Small intestine (tissue), 7 donors: ENCODE measurements around the gene PACSIN2. TPM values are rescaled to one million over a fixed set of nuclear protein-coding genes. Genes with fewer than 3 reads are reported as not detected.

Experiments used
- DNase-seq, 2 donors: peaks; one replicate each; pipeline versions ENCODE4 v3.0.0 to v3.0.0-alpha.2; 2013
- FAIRE-seq: peaks from 2 replicates; lab custom pipeline; 2012; peaks lifted over from hg19 to GRCh38; lab: Jason Lieb, UNC
- H3K27ac ChIP-seq, 3 donors: one replicate each; pipeline ENCODE4 v1.5.1; 2013; ENCODE audit warnings: low read length in 2 of 3, mild to moderate bottlenecking in 2 of 3, control low read depth in 1 of 3, inconsistent platforms in 1 of 3, low read depth in 1 of 3, moderate library complexity in 1 of 3
- H3K27me3 ChIP-seq, 3 donors: one replicate each; pipeline ENCODE4 v1.6.1; 2013; ENCODE audit warnings: low read length in 3 of 3, inconsistent platforms in 1 of 3; ENCODE audit not compliant: control insufficient read depth in 3 of 3, insufficient read depth in 3 of 3
- H3K36me3 ChIP-seq, 3 donors: one replicate each; pipeline ENCODE4 v1.6.1; 2013; ENCODE audit warnings: low read length in 3 of 3, inconsistent platforms in 1 of 3, low read depth in 1 of 3, mild to moderate bottlenecking in 1 of 3, moderate library complexity in 1 of 3; ENCODE audit not compliant: control insufficient read depth in 3 of 3, insufficient read depth in 2 of 3
- H3K4me1 ChIP-seq, 3 donors: one replicate each; pipeline ENCODE4 v1.6.1; 2013; ENCODE audit warnings: low read length in 2 of 3, inconsistent platforms in 1 of 3, low read depth in 1 of 3, mild to moderate bottlenecking in 1 of 3, moderate library complexity in 1 of 3; ENCODE audit not compliant: control insufficient read depth in 3 of 3, insufficient read depth in 2 of 3
- H3K4me3 ChIP-seq, 3 donors: one replicate each; pipeline ENCODE4 v1.5.1; 2013; ENCODE audit warnings: low read length in 3 of 3, control low read depth in 1 of 3, inconsistent platforms in 1 of 3, low read depth in 1 of 3, mild to moderate bottlenecking in 1 of 3, moderate library complexity in 1 of 3
- H3K9me3 ChIP-seq, 2 donors: one replicate each; pipeline ENCODE4 v1.6.1; 2013; ENCODE audit warnings: low read depth in 1 of 2, low read length in 1 of 2; ENCODE audit not compliant: control insufficient read depth in 2 of 2, insufficient read depth in 1 of 2
- WGBS, 3 donors: extraction: QIAGEN DNeasy Blood & Tissue Kit; methylation state at CpG; one replicate each; pipeline ENCODE4 v1.1.7; 2013; 5-methylcytosine and 5-hydroxymethylcytosine counted together
- polyA plus RNA-seq, 4 donors: library from polyadenylated mRNA; stranded (reverse) in 3 of 4; unstranded in 1 of 4; fragments of 200-250 nt in 3 of 4; fragments of 120-200 nt in 1 of 4; gene quantifications; one replicate each; pipeline versions ENCODE4 v1.2.1 to v1.2.3, GENCODE V29; 2013
- donor health status: healthy with polysubstance abuse.
- donor health status: control.
- donor health status: control.
- donor health status: Bipolar disorder and iron deficiency.
- donor health status: healthy.

The PACSIN2 gene
- polyA plus RNA-seq, 4 donors: 28.9 to 53.3 (median 45.2) TPM

GRCh38 chr22:42933485-42934091 lies 81.4 kb downstream of the PACSIN2 start:
- Histone ChIP-seq H3K27ac (peak overlapping the region in 2 of 3 donors; percentile 78 to 96), H3K27me3 (no peaks in the 10 kb centered on the region), H3K9me3 (no peaks in the 10 kb centered on the region), H3K4me1 (peaks cover 3 to 39% (median 34%) of the 10 kb centered on the region in 3 donors), H3K36me3 (peaks cover 0 to 34% (median 0%) of the 10 kb centered on the region in 3 donors), H3K4me3 (no peak overlapping the region)
- DNase-seq: peak in 1 of 2 donors; percentile 61
- 32 to 67% (median 52%) methylated on average over 10 of the region's 10 CpGs for WGBS, 3 donors
- FAIRE-seq: no peak

DNA sequence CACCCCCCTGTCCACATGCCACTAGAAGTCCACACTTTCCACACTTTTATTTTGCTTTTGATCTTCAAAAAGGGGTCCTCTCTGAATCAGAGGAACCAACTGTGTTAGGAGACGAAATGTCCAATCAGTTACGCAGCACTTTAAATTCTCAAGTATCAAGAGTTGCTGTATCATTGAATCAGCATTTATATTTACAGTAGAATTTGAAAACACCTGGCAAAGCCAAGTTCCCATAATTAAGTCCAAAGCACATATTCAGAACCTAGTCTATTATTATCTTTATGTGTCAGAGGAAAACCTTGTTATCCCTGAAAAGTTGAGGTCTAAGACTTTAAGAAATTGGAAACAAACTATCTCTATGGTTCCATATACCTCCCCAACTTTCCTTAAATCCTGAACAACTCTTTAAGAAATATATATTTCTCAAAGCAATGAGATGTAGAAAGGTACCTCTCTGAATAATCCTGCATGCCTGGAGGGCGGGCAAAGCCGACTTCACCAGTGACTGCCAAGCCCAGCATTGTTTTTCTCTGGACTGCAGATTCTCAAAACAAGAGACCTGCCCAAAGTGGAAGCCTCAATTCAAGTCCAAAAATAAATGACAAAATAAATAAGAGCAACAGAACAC lies 82.0 kb downstream of the PACSIN2 start:
- Histone ChIP-seq H3K36me3 (peaks cover 0 to 31% (median 0%) of the 10 kb centered on the region in 3 donors), H3K9me3 (no peaks in the 10 kb centered on the region), H3K27ac (peak overlapping the region in 2 of 3 donors; percentile 78 to 96), H3K4me3 (no peak overlapping the region), H3K27me3 (no peaks in the 10 kb centered on the region), H3K4me1 (peaks cover 3 to 39% (median 34%) of the 10 kb centered on the region in 3 donors)
- DNase-seq: no peak
- FAIRE-seq: no peak
- 74 to 84% (median 76%) methylated on average over 4 of the region's 4 CpGs for WGBS, 3 donors

- DNase-seq (no peak), FAIRE-seq (no peak)
- Histone ChIP-seq H3K4me1 (peaks cover 0 to 32% (median 27%) of the 10 kb centered on the region in 3 donors), H3K9me3 (no peaks in the 10 kb centered on the region), H3K27me3 (no peaks in the 10 kb centered on the region), H3K27ac (peak overlapping the region in 2 of 3 donors; percentile 38 to 95), H3K4me3 (no peak overlapping the region), H3K36me3 (peaks cover 0 to 30% (median 0%) of the 10 kb centered on the region in 3 donors)
- WGBS, 3 donors: 92 to 98% (median 94%) methylated on average over 4 of the region's 4 CpGs
Observed at GRCh38 chr22:42932197-42932519, 82.8 kb downstream of the PACSIN2 start.

GRCh38 chr22:42931421-42932196 lies 83.3 kb downstream of the PACSIN2 start:
- FAIRE-seq (no peak), DNase-seq (no peak)
- Histone ChIP-seq H3K9me3 (no peaks in the 10 kb centered on the region), H3K27me3 (no peaks in the 10 kb centered on the region), H3K4me1 (peaks cover 0 to 28% (median 24%) of the 10 kb centered on the region in 3 donors), H3K4me3 (no peak overlapping the region), H3K27ac (peak overlapping the region; percentile 34 to 95 (median 38)), H3K36me3 (peaks cover 0 to 29% (median 0%) of the 10 kb centered on the region in 3 donors)
- WGBS, 3 donors: 50 to 75% (median 66%) methylated on average over 10 of the region's 10 CpGs

DNA sequence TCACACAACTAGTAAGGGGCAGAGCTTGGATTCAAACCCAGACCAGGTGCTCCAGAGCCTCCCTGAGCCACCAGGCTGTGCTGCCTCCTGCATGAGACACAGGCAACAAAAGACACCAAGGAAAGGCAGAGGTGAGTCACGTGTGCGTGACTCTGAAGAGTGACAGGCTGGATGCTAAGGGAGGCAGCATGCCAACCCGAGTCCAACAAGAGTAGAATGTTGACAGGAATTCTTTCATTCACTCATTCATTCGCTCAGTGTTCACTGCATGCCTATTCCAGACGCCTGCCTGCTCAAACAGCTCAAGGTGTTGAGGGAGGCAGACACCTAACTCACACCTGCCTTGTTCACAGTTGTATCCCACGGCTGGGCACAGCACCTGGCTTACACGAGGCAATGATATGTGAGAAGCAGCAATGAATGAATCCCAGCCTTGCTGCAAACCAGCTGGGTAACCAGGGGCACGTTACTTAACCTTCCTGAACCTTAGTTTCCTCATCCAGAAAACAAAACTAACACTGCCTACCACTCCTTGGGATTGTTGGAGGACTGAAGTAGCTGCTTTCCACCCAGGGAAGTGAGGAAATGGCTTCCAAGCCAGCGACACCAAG lies 84.0 kb downstream of the PACSIN2 start:
- WGBS, 3 donors: 49 to 68% (median 50%) methylated on average over 9 of the region's 9 CpGs
- DNase-seq: no peak
- Histone ChIP-seq H3K4me1 (peaks cover 0 to 29% (median 20%) of the 10 kb centered on the region in 3 donors), H3K27me3 (no peaks in the 10 kb centered on the region), H3K4me3 (no peak overlapping the region), H3K27ac (peak overlapping the region; percentile 34 to 94 (median 38)), H3K9me3 (no peaks in the 10 kb centered on the region), H3K36me3 (peaks cover 0 to 31% (median 0%) of the 10 kb centered on the region in 3 donors)
- FAIRE-seq: no peak

GRCh38 chr22:42929838-42930155 lies 85.2 kb downstream of the PACSIN2 start:
- FAIRE-seq: no peak
- H3K9me3 ChIP-seq: no peaks in the 10 kb centered on the region
- H3K4me3 ChIP-seq: no peak overlapping the region
- peaks cover 0 to 27% (median 0%) of the 10 kb centered on the region in 3 donors for H3K36me3 ChIP-seq
- WGBS, 3 donors: 50 to 73% (median 57%) methylated on average over 6 of the region's 6 CpGs
- no peak for DNase-seq
- H3K27ac ChIP-seq: peak overlapping the region in 2 of 3 donors; percentile 22 to 32
- H3K27me3 ChIP-seq: no peaks in the 10 kb centered on the region
- peaks cover 0 to 32% (median 20%) of the 10 kb centered on the region in 3 donors for H3K4me1 ChIP-seq

- FAIRE-seq: no peak
Observed at GRCh38 chr22:42928969-42929837, 85.7 kb downstream of the PACSIN2 start.

More at GRCh38 chr22:42928969-42929837, 85.7 kb downstream of the PACSIN2 start:
- no peaks in the 10 kb centered on the region for H3K27me3 ChIP-seq
- H3K36me3 ChIP-seq: peaks cover 0 to 24% (median 0%) of the 10 kb centered on the region in 3 donors
- H3K9me3 ChIP-seq: no peaks in the 10 kb centered on the region
- WGBS, 3 donors: 55 to 61% (median 60%) methylated on average over 14 of the region's 14 CpGs
- peaks cover 0 to 27% (median 15%) of the 10 kb centered on the region in 3 donors for H3K4me1 ChIP-seq
- DNase-seq: peak; percentile 64 to 70
- no peak overlapping the region for H3K4me3 ChIP-seq
- peak overlapping the region in 2 of 3 donors; percentile 35 to 40 for H3K27ac ChIP-seq
